Natural killer cell (primary cell): ENCODE measurements around the gene CIZ1. TPM values are rescaled to one million over a fixed set of nuclear protein-coding genes. Genes with fewer than 3 reads are reported as not detected.
"Not testable (repeated sequence)": the region's sequence is repeated elsewhere in the genome, so short reads cannot be mapped to it uniquely, and the experiment has no call there.

Source experiments
- ATAC-seq, 3 donors: fragments of 150-1000 bp in 2 of 3; fragments of 200-7000 bp in 1 of 3; cut with Tn5 transposase; 1 replicate in 1 of 3; 2 replicates in 2 of 3; pipeline ENCODE4 v1.10.0; 2021; ENCODE audit warnings: mild to moderate bottlenecking in 2 of 3, moderate library complexity in 2 of 3
- DNase-seq, 2 donors: peaks; one replicate each; pipeline versions ENCODE4 v3.0.0 to v3.0.0-alpha.2; 2013 to 2021; ENCODE audit warnings: mixed read lengths in 1 of 2
- H3K27ac ChIP-seq: one replicate; pipeline ENCODE4 v1.5.1; 2013; ENCODE audit warnings: mild to moderate bottlenecking, low read length
- H3K27me3 ChIP-seq: one replicate; pipeline ENCODE4 v1.6.1; 2013; ENCODE audit warnings: low read length; ENCODE audit not compliant: control insufficient read depth, insufficient read depth
- H3K36me3 ChIP-seq: one replicate; pipeline ENCODE4 v1.6.1; 2013; ENCODE audit warnings: low read length; ENCODE audit not compliant: control insufficient read depth, insufficient read depth
- H3K4me1 ChIP-seq: one replicate; pipeline ENCODE4 v1.6.1; 2013; ENCODE audit warnings: low read length; ENCODE audit not compliant: control insufficient read depth, insufficient read depth
- H3K4me3 ChIP-seq: one replicate; pipeline ENCODE4 v1.5.1; 2013; ENCODE audit warnings: low read length
- H3K9me3 ChIP-seq: one replicate; pipeline ENCODE4 v1.6.1; 2013; ENCODE audit warnings: low read length; ENCODE audit not compliant: control insufficient read depth, insufficient read depth
- H3K27ac Mint-ChIP-seq, 2 donors: one replicate each; pipeline ENCODE4 v1.8.0; 2022; ENCODE audit warnings: mild to moderate bottlenecking in 2 of 2, mixed read lengths in 2 of 2, moderate library complexity in 1 of 2
- H3K27me3 Mint-ChIP-seq, 2 donors: one replicate each; pipeline ENCODE4 v1.8.0; 2022; ENCODE audit warnings: low read depth in 2 of 2, mixed read lengths in 2 of 2
- H3K36me3 Mint-ChIP-seq: one replicate; pipeline ENCODE4 v1.8.0; 2022; ENCODE audit warnings: mixed read lengths
- H3K4me1 Mint-ChIP-seq, 2 donors: one replicate each; pipeline ENCODE4 v1.8.0; 2022; ENCODE audit warnings: mixed read lengths in 2 of 2
- H3K4me3 Mint-ChIP-seq: one replicate; pipeline ENCODE4 v1.8.0; 2022; ENCODE audit warnings: mild to moderate bottlenecking, moderate library complexity, mixed read lengths
- H3K9me3 Mint-ChIP-seq, 2 donors: one replicate each; pipeline ENCODE4 v1.8.0; 2022; ENCODE audit warnings: mixed read lengths in 2 of 2
- WGBS: methylation state at CpG from one replicate; pipeline ENCODE4 v1.1.7; 2013; ENCODE audit warnings: missing lambda C conversion rate; ENCODE audit not compliant: insufficient coverage; 5-methylcytosine and 5-hydroxymethylcytosine counted together
- intact Hi-C: fragments of 100-400 bp; cut with micrococcal nuclease; formaldehyde crosslinking; loops from one replicate; pipeline ENCODE4 v1.14.2; 2022
- total RNA-seq, 4 donors: library from RNA; stranded (reverse); fragments of 120-200 nt in 1 of 4; gene quantifications; one replicate each; pipeline versions ENCODE4 v1.2.3 to v1.2.4, GENCODE V29; 2013 to 2022
- TF ChIP-seq, protein P1 (sequence below): fragments of 200-600 bp; IDR thresholded peaks from one replicate; pipeline ENCODE4 v1.8.0; 2022; ENCODE audit warnings: antibody characterized with exemption

CIZ1 gene
- total RNA-seq, 3 donors from 2014 or later (not counting 1 experiment from before 2014, with no cell fraction given), result 152 to 165 (median 159) TPM

GRCh38 chr9:128185979-128186965 is 5.1 kb downstream of the CIZ1 start:
- TF ChIP-seq, protein P1, sequence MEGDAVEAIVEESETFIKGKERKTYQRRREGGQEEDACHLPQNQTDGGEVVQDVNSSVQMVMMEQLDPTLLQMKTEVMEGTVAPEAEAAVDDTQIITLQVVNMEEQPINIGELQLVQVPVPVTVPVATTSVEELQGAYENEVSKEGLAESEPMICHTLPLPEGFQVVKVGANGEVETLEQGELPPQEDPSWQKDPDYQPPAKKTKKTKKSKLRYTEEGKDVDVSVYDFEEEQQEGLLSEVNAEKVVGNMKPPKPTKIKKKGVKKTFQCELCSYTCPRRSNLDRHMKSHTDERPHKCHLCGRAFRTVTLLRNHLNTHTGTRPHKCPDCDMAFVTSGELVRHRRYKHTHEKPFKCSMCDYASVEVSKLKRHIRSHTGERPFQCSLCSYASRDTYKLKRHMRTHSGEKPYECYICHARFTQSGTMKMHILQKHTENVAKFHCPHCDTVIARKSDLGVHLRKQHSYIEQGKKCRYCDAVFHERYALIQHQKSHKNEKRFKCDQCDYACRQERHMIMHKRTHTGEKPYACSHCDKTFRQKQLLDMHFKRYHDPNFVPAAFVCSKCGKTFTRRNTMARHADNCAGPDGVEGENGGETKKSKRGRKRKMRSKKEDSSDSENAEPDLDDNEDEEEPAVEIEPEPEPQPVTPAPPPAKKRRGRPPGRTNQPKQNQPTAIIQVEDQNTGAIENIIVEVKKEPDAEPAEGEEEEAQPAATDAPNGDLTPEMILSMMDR, result no peak
- peak overlapping the region in 1 of 2 donors; percentile 74 for H3K27ac Mint-ChIP-seq
- H3K27me3 Mint-ChIP-seq, result no peaks in the 10 kb centered on the region
- intact Hi-C loops, result no loop called here
- H3K36me3 ChIP-seq, result peaks cover 40% of the 10 kb centered on the region
- peaks cover 11 to 25% of the 10 kb centered on the region in 2 donors for H3K4me1 Mint-ChIP-seq
- H3K4me3 Mint-ChIP-seq, result no peak overlapping the region
- no peaks in the 10 kb centered on the region for H3K36me3 Mint-ChIP-seq
- H3K4me1 ChIP-seq, result peaks cover 12% of the 10 kb centered on the region
- no peak overlapping the region for H3K4me3 ChIP-seq
- no peak for ATAC-seq
- no peak overlapping the region for H3K27ac ChIP-seq
- DNase-seq, result no peak
- H3K9me3 ChIP-seq, result no peaks in the 10 kb centered on the region
- 95% methylated on average over 11 of the region's 11 CpGs for WGBS
- H3K9me3 Mint-ChIP-seq, result no peaks in the 10 kb centered on the region
- H3K27me3 ChIP-seq, result no peaks in the 10 kb centered on the region

GRCh38 chr9:128182893-128183588 is 8.3 kb downstream of the CIZ1 start:
- Mint-ChIP-seq H3K36me3 (no peaks in the 10 kb centered on the region), H3K27ac (no peak overlapping the region)

DNA sequence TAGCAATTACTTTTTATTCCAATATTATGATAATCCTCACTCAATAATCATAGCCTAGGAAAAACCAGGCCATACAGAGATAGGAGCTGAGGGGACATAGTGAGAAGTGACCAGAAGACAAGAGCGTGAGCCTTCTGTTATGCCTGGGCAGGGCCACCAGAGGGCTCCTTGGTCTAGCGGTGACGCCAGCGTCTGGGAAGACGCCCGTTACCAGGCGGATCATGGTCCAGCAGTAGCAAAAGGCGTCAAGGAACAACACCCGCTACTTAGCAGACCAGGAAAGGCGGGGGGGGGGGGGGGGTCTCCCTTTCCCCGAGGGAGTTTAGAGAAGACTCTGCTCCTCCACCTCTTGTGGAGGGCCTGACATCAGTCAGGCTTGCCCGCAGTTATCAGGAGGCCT is 9.9 kb downstream of the CIZ1 start:
- H3K27me3 Mint-ChIP-seq, DNase-seq, H3K27ac ChIP-seq, H3K27ac Mint-ChIP-seq, H3K9me3 Mint-ChIP-seq, intact Hi-C loops, H3K4me3 Mint-ChIP-seq, H3K4me1 ChIP-seq, H3K4me3 ChIP-seq, H3K36me3 Mint-ChIP-seq, H3K27me3 ChIP-seq, ATAC-seq, H3K9me3 ChIP-seq, H3K4me1 Mint-ChIP-seq: not testable (repeated sequence)
- WGBS, result 96% methylated on average over 12 of the region's 12 CpGs
- H3K36me3 ChIP-seq, result peaks cover 70% of the 10 kb centered on the region

More at GRCh38 chr9:128182893-128183588, 8.3 kb downstream of the CIZ1 start:
- no peak for DNase-seq
- TF ChIP-seq, protein P1, result no peak
- no peak overlapping the region for H3K27ac ChIP-seq
- Mint-ChIP-seq H3K27me3 (no peaks in the 10 kb centered on the region), H3K9me3 (no peaks in the 10 kb centered on the region), H3K4me1 (peaks cover 5 to 12% of the 10 kb centered on the region in 2 donors), H3K4me3 (no peak overlapping the region)
- WGBS, result 96% methylated on average over 12 of the region's 12 CpGs
- intact Hi-C loops, result no loop called here
- no peaks in the 10 kb centered on the region for H3K27me3 ChIP-seq
- no peak overlapping the region for H3K4me3 ChIP-seq
- H3K4me1 ChIP-seq, result no peaks in the 10 kb centered on the region
- peaks cover 60% of the 10 kb centered on the region for H3K36me3 ChIP-seq
- peaks cover 5% of the 10 kb centered on the region for H3K9me3 ChIP-seq
- ATAC-seq, result no peak

DNA sequence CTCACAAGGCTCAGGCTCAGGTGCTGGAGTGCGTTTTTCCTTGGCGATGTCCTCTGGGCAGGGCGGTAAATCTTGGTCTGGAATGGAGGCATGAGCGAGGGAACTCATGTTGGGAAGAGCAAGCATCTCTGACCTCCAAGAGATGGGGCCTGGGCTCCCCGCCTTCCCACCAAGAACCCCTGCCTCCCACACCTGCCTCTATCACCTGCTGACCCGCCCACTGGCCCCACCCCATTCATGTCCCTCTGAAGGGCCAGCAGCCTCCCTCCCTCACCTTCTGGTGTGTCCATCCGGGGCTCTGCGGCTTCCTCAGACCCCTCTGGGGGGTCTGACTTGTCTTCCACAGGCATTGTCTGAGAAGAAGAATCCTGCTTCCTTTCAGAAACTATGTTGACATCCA is 10.9 kb downstream of the CIZ1 start:
- Histone ChIP-seq H3K27ac (no peak overlapping the region), H3K4me3 (no peak overlapping the region), H3K27me3 (no peaks in the 10 kb centered on the region), H3K9me3 (peaks cover 5% of the 10 kb centered on the region), H3K36me3 (peaks cover 72% of the 10 kb centered on the region), H3K4me1 (no peaks in the 10 kb centered on the region)
- ATAC-seq (no peak), DNase-seq (no peak)
- Mint-ChIP-seq H3K4me3 (no peak overlapping the region), H3K36me3 (no peaks in the 10 kb centered on the region), H3K4me1 (peaks cover 0 to 4% of the 10 kb centered on the region in 2 donors), H3K27ac (no peak overlapping the region), H3K27me3 (no peaks in the 10 kb centered on the region), H3K9me3 (no peaks in the 10 kb centered on the region)
- intact Hi-C loops, result no loop called here
- WGBS, result over 99% methylated on average over 8 of the region's 8 CpGs
- TF ChIP-seq, protein P1, result no peak
